HepG2 (cell line): ENCODE measurements around the gene IL17RA. TPM values are rescaled to one million over a fixed set of nuclear protein-coding genes. Genes with fewer than 3 reads are reported as not detected.

Experiments
- ATAC-seq: fragments of 200-7000 bp; cut with Tn5 transposase; 3 replicates; pipeline ENCODE4 v1.9.1; 2020; ENCODE audit warnings: mild to moderate bottlenecking, moderate library complexity
- BruUV-seq: library from RNA; stranded (reverse); fragments of 400-500 nt; replicated peaks from 2 replicates; lab custom pipeline; 2021; lab: Mats Ljungman, UMichigan
- CTCF ChIA-PET: fragments of 300-600 bp; formaldehyde crosslinking; extraction: SDS; loops from one replicate; lab custom pipeline; 2021; ENCODE audit warnings: low total read pairs, inconsistent platforms, low intra/inter-chr PET ratio; lab: Yijun Ruan, JAX
- POLR2A ChIA-PET: fragments of 350-600 bp; sonication (Branson Sonifier 250); formaldehyde crosslinking; loops from one replicate; lab custom pipeline; 2020; ENCODE audit warnings: antibody characterized with exemption, inconsistent platforms; lab: Yijun Ruan, JAX
- DNase-seq: peaks from one replicate; pipeline ENCODE4 v3.0.0-alpha.2; 2015; ENCODE audit warnings: low spot score
- FAIRE-seq: peaks from 3 replicates; lab custom pipeline; 2011; peaks lifted over from hg19 to GRCh38; lab: Jason Lieb, UNC
- H2AFZ ChIP-seq: one replicate; pipeline ENCODE4 v1.6.1; 2011; ENCODE audit warnings: low read length, inconsistent platforms
- H3K27ac ChIP-seq: fragments of 300-600 bp; 3 replicates; pipeline ENCODE4 v1.8.0; 2011; ENCODE audit warnings: mixed run types, mild to moderate bottlenecking, mixed read lengths, low read length, inconsistent platforms; ENCODE audit not compliant: insufficient read depth; ENCODE audit errors: extremely low read length
- H3K27me3 ChIP-seq, 2 experiments: fragments of 200-600 bp in 1 of 2; 2 replicates in 1 of 2; 3 replicates in 1 of 2; pipeline versions ENCODE4 v1.6.0 to v1.8.0; 2011; ENCODE audit warnings: low read length in 2 of 2, mild to moderate bottlenecking in 2 of 2, moderate library complexity in 2 of 2, inconsistent platforms in 1 of 2; ENCODE audit not compliant: insufficient read depth in 2 of 2, control insufficient read depth in 1 of 2
- H3K36me3 ChIP-seq, 2 experiments: fragments of 200-600 bp in 1 of 2; replicated peaks in 1 of 2; 2 replicates in 1 of 2; 3 replicates in 1 of 2; pipeline versions ENCODE4 v1.5.1 to v1.8.0; 2011; ENCODE audit warnings: low read length in 2 of 2, inconsistent platforms in 1 of 2; ENCODE audit not compliant: insufficient read depth in 2 of 2, control insufficient read depth in 1 of 2
- H3K4me1 ChIP-seq: 2 replicates; pipeline ENCODE4 v1.5.1; 2012; ENCODE audit warnings: low read length, inconsistent platforms; ENCODE audit not compliant: insufficient read depth
- H3K4me2 ChIP-seq: 2 replicates; pipeline ENCODE4 v1.6.0; 2011; ENCODE audit warnings: low read depth, low read length, inconsistent platforms
- H3K4me3 ChIP-seq, 3 experiments: fragments of 200-600 bp in 1 of 3; sonication (generic), shearing (Covaris generic) in 1 of 3; replicated peaks in 1 of 3; 2 replicates each; pipeline ENCODE4 v1.5.1; 2011 to 2016; ENCODE audit warnings: low read length in 3 of 3, inconsistent platforms in 2 of 3, low read depth in 2 of 3, mild to moderate bottlenecking in 2 of 3, control low read depth in 1 of 3, mixed read lengths in 1 of 3; ENCODE audit not compliant: insufficient read depth in 1 of 3
- H3K79me2 ChIP-seq: one replicate; pipeline ENCODE4 v1.6.1; 2011; ENCODE audit warnings: low read length, inconsistent platforms; ENCODE audit not compliant: insufficient read depth
- H3K9ac ChIP-seq: 2 replicates; pipeline ENCODE4 v1.6.0; 2011; ENCODE audit warnings: mild to moderate bottlenecking, low read depth, low read length, inconsistent platforms; ENCODE audit not compliant: insufficient read depth
- H3K9me3 ChIP-seq: 2 replicates; pipeline ENCODE4 v1.5.1; 2012; ENCODE audit warnings: mild to moderate bottlenecking, low read length
- H4K20me1 ChIP-seq: 2 replicates; pipeline ENCODE4 v1.6.0; 2011; ENCODE audit warnings: inconsistent platforms, mild to moderate bottlenecking, low read length, moderate library complexity; ENCODE audit not compliant: insufficient read depth
- AKAP8 ChIP-seq: sonication (generic); formaldehyde crosslinking; IDR thresholded peaks from 2 replicates; pipeline ENCODE4 v1.5.1; 2020; ENCODE audit warnings: mild to moderate bottlenecking, missing genetic modification reagents
- GRHL1 ChIP-seq: sonication (generic); formaldehyde crosslinking; conservative IDR thresholded peaks from 2 replicates; pipeline ENCODE4 v1.8.0; 2022; ENCODE audit warnings: missing genetic modification reagents
- NFIC ChIP-seq: IDR thresholded peaks from 2 replicates; pipeline ENCODE4 v1.6.1; 2012; ENCODE audit warnings: mild to moderate bottlenecking, low read length, inconsistent platforms
- PHF5A ChIP-seq: IDR thresholded peaks from one replicate; pipeline ENCODE4 v1.6.1; 2018; ENCODE audit warnings: low read depth, missing genetic modification reagents; ENCODE audit not compliant: unreplicated experiment
- ZNF281 ChIP-seq: sonication (generic); formaldehyde crosslinking; IDR thresholded peaks from 2 replicates; pipeline ENCODE4 v1.4.0; 2020; ENCODE audit warnings: missing genetic modification reagents, borderline replicate concordance
- ZNF430 ChIP-seq: sonication (generic); formaldehyde crosslinking; IDR thresholded peaks from 2 replicates; pipeline ENCODE4 v1.9.0; 2021; ENCODE audit warnings: mild to moderate bottlenecking, missing genetic modification reagents
- WGBS: methylation state at CpG from one replicate; pipeline ENCODE4 v1.1.6; 2017; ENCODE audit warnings: low lambda C conversion rate; 5-methylcytosine and 5-hydroxymethylcytosine counted together
- in situ Hi-C: cut with HindIII; loops from 2 replicates; pipeline ENCODE4 v1.10.0; 2017; ENCODE audit warnings: low pct_unique_long_range_greater_than_20kb; ENCODE audit not compliant: extremely low pct_ligation_motif_present
- intact Hi-C: fragments of 100-400 bp; cut with micrococcal nuclease; formaldehyde crosslinking; loops from one replicate; pipeline ENCODE4 v1.10.0; 2022; ENCODE audit not compliant: unreplicated experiment
- polyA plus RNA-seq, 8 experiments: library from polyadenylated mRNA; depleted of rRNA in 3 of 8; stranded (reverse) in 7 of 8; unstranded in 1 of 8; fragments of >200 nt; fragmentation: Illumina TruSeq in 4 of 8; extraction: Trizol in 4 of 8; gene quantifications; 2 replicates each; pipeline versions ENCODE4 v1.2.1 to v1.2.3, GENCODE V29; 2011 to 2016; ENCODE audit warnings: low read depth in 4 of 8, missing spikeins in 1 of 8, mixed read lengths in 1 of 8; ENCODE audit not compliant: insufficient read depth in 1 of 8
- total RNA-seq, 5 experiments: library from RNA; depleted of rRNA; stranded (reverse); fragments of >200 nt; fragmentation: Illumina TruSeq; extraction: Trizol; gene quantifications; 2 replicates each; pipeline ENCODE4 v1.2.3, GENCODE V29; 2016; ENCODE audit warnings: low read depth in 1 of 5

Gene IL17RA
- total and polyA plus RNA-seq, 2 of the 13 experiments (the other 11 are each of a cell fraction or from before 2014, with no cell fraction given), result 2.5 to 8.2 TPM

GRCh38 chr22:17140826-17141766, 56.3 kb downstream of the IL17RA start (continued):
- TF ChIP-seq PHF5A (CRISPR knock-in tag) (no peak), ZNF281 (CRISPR knock-in tag) (no peak)

- H2AFZ ChIP-seq, result no peak overlapping the region
- H3K4me3 ChIP-seq, result no peak overlapping the region
- BruUV-seq, result no TSS peak
- no peak overlapping the region for H3K9ac ChIP-seq
- CTCF ChIA-PET, result no interaction called here
- H3K36me3 ChIP-seq, result no peaks in the 10 kb centered on the region
- FAIRE-seq (no peak), DNase-seq (no peak), ATAC-seq (no peak)
- no peaks in the 10 kb centered on the region for H3K9me3 ChIP-seq
- TF ChIP-seq NFIC, result no peak
- TF ChIP-seq AKAP8 (CRISPR knock-in tag), result no peak
- no peak for TF ChIP-seq ZNF430 (CRISPR knock-in tag)
- no peak for TF ChIP-seq GRHL1 (CRISPR knock-in tag)
- no peaks in the 10 kb centered on the region for H4K20me1 ChIP-seq
- H3K79me2 ChIP-seq, result no peaks in the 10 kb centered on the region
- peaks cover 0 to 1% of the 10 kb centered on the region in 2 experiments; a peak in 1 of 5 replicates for H3K27me3 ChIP-seq
- H3K4me1 ChIP-seq, result no peaks in the 10 kb centered on the region
- WGBS, result 33% methylated on average over 9 of the region's 9 CpGs
- no peak overlapping the region for H3K27ac ChIP-seq
- no peak overlapping the region for H3K4me2 ChIP-seq
- POLR2A ChIA-PET, result no interaction called here
- in situ Hi-C loops, result no loop called here
- intact Hi-C loops, result no loop called here
Observed at GRCh38 chr22:17143101-17143500, 58.3 kb downstream of the IL17RA start.
